ENCODE measurements around the gene CNGA3.

Gene CNGA3

GRCh38 chr2:98311090-98311489, 35.2 kb upstream of the CNGA3 start:
- Histone ChIP-seq H3K27me3 (ENCODE audit: low read depth, low read length) (peaks cover 22% of the 10 kb centered on the region; the same call in 1 of the 2 replicates), H4K20me1 (ENCODE audit: insufficient read depth, low read length) (no peaks in the 10 kb centered on the region), H3K9me3 (ENCODE audit: insufficient read depth, low read length) (no peaks in the 10 kb centered on the region), H3K9ac (ENCODE audit: low read length) (no peak overlapping the region), H2AFZ (ENCODE audit: low read depth, low read length) (no peak overlapping the region), H3K79me2 (ENCODE audit: low read length) (no peaks in the 10 kb centered on the region), H3K4me3 (ENCODE audit: low read length) (no peak overlapping the region), H3K36me3 (replicated peaks; ENCODE audit: low read depth, low read length) (no peaks in the 10 kb centered on the region), H3K4me2 (ENCODE audit: low read length) (no peak overlapping the region), H3K4me1 (ENCODE audit: low read length) (no peaks in the 10 kb centered on the region), H3K27ac (ENCODE audit: low read length) (no peak overlapping the region)
- TF ChIP-seq EZH2phosphoT487 (IDR thresholded peaks at IDR 0.05; ENCODE audit: low read depth) = no peak
- TF ChIP-seq CTCF (IDR thresholded peaks at IDR 0.05; ENCODE audit: low read depth, low read length) = no peak

GRCh38 chr2:98311771-98312545, 34.3 kb upstream of the CNGA3 start:
- no peak overlapping the region for H3K9ac ChIP-seq (ENCODE audit: low read length)
- no peaks in the 10 kb centered on the region for H3K79me2 ChIP-seq (ENCODE audit: low read length)
- peaks cover 16% of the 10 kb centered on the region; the same call in 1 of the 2 replicates for H3K27me3 ChIP-seq (ENCODE audit: low read depth, low read length)
- H3K4me3 ChIP-seq (ENCODE audit: low read length) = no peak overlapping the region
- H3K4me1 ChIP-seq (ENCODE audit: low read length) = no peaks in the 10 kb centered on the region
- H3K4me2 ChIP-seq (ENCODE audit: low read length) = no peak overlapping the region
- no peak overlapping the region for H2AFZ ChIP-seq (ENCODE audit: low read depth, low read length)
- H3K36me3 ChIP-seq (replicated peaks; ENCODE audit: low read depth, low read length) = no peaks in the 10 kb centered on the region
- no peaks in the 10 kb centered on the region for H3K9me3 ChIP-seq (ENCODE audit: insufficient read depth, low read length)
- H4K20me1 ChIP-seq (ENCODE audit: insufficient read depth, low read length) = no peaks in the 10 kb centered on the region
- TF ChIP-seq EZH2phosphoT487 (IDR thresholded peaks at IDR 0.05; ENCODE audit: low read depth) (no peak), CTCF (IDR thresholded peaks at IDR 0.05; ENCODE audit: low read depth, low read length) (no peak)
- no peak overlapping the region for H3K27ac ChIP-seq (ENCODE audit: low read length)

- H3K27me3 ChIP-seq (ENCODE audit: low read depth, low read length) = peaks cover 10% of the 10 kb centered on the region; the same call in 1 of the 2 replicates
- H3K79me2 ChIP-seq (ENCODE audit: low read length) = no peaks in the 10 kb centered on the region
- H3K4me1 ChIP-seq (ENCODE audit: low read length) = no peaks in the 10 kb centered on the region
- H3K27ac ChIP-seq (ENCODE audit: low read length) = no peak overlapping the region
- H4K20me1 ChIP-seq (ENCODE audit: insufficient read depth, low read length) = no peaks in the 10 kb centered on the region
- H3K4me2 ChIP-seq (ENCODE audit: low read length) = no peak overlapping the region
- TF ChIP-seq EZH2phosphoT487 (IDR thresholded peaks at IDR 0.05; ENCODE audit: low read depth) (no peak), CTCF (IDR thresholded peaks at IDR 0.05; ENCODE audit: low read depth, low read length) (no peak)
- H3K4me3 ChIP-seq (ENCODE audit: low read length) = no peak overlapping the region
- H3K9me3 ChIP-seq (ENCODE audit: insufficient read depth, low read length) = no peaks in the 10 kb centered on the region
- no peak overlapping the region for H3K9ac ChIP-seq (ENCODE audit: low read length)
- no peaks in the 10 kb centered on the region for H3K36me3 ChIP-seq (replicated peaks; ENCODE audit: low read depth, low read length)
- no peak overlapping the region for H2AFZ ChIP-seq (ENCODE audit: low read depth, low read length)
Measured at GRCh38 chr2:98313492-98314250, 32.6 kb upstream of the CNGA3 start.

GRCh38 chr2:98314251-98314650, 32.0 kb upstream of the CNGA3 start:
- H3K4me1 ChIP-seq (ENCODE audit: low read length) = no peaks in the 10 kb centered on the region
- no peaks in the 10 kb centered on the region for H3K36me3 ChIP-seq (replicated peaks; ENCODE audit: low read depth, low read length)
- peaks cover 9% of the 10 kb centered on the region; the same call in 1 of the 2 replicates for H3K27me3 ChIP-seq (ENCODE audit: low read depth, low read length)
- TF ChIP-seq CTCF (IDR thresholded peaks at IDR 0.05; ENCODE audit: low read depth, low read length) (no peak), EZH2phosphoT487 (IDR thresholded peaks at IDR 0.05; ENCODE audit: low read depth) (no peak)
- no peaks in the 10 kb centered on the region for H3K79me2 ChIP-seq (ENCODE audit: low read length)
- H3K9ac ChIP-seq (ENCODE audit: low read length) = no peak overlapping the region
- no peaks in the 10 kb centered on the region for H3K9me3 ChIP-seq (ENCODE audit: insufficient read depth, low read length)
- H3K27ac ChIP-seq (ENCODE audit: low read length) = no peak overlapping the region
- no peak overlapping the region for H2AFZ ChIP-seq (ENCODE audit: low read depth, low read length)
- no peak overlapping the region for H3K4me3 ChIP-seq (ENCODE audit: low read length)
- no peak overlapping the region for H3K4me2 ChIP-seq (ENCODE audit: low read length)
- no peaks in the 10 kb centered on the region for H4K20me1 ChIP-seq (ENCODE audit: insufficient read depth, low read length)

Data from OCI-LY3 (cell line).